GM20000 (cell line): ENCODE data around the gene AMACR.

Experiments used
- DNase-seq: peaks from one replicate; pipeline ENCODE4 v3.0.0; 2012; ENCODE audit warnings: low spot score
- TF ChIP-seq, protein P1 (sequence below): IDR thresholded peaks from 2 replicates; pipeline ENCODE4 v1.5.1; 2012; ENCODE audit warnings: mild to moderate bottlenecking, control low read depth; ENCODE audit errors: extremely low read depth, missing control alignments

Gene AMACR

DNA sequence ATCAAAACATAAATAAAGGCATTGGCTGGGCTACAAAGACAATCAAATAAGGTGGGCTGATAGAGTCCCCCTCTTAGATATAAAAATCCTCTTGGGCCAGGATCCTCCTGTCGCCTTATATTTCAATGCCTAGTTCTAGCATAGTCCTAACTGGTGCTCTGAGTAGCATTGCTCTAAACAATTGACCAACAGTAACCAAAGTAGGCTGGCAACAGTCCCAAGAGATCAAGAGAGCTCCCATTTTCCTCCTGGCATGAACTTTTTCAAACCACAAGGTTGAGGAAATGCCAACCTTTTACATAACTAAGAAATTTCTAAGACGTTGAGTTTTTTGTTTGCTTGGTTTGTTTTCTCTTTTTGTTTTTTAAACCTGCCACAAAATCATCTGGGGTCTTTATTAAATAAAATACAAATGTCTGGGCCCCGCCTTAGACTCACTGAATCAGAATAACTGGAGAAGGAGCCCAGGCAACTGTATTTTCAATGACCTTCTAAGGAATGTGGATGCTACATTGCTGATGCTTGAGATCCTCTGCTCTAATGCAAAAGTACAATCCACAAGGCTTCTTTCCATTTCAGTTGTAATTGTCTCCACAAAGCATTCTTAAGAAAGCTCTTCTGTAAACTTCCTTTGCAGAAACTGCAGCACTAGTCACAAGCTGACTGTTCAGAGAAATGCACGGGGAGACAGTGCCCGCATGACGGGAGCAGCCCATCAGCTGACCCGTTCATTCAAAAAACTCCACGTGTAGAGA, 26.3 kb downstream of the AMACR start:
- TF ChIP-seq, protein P1, sequence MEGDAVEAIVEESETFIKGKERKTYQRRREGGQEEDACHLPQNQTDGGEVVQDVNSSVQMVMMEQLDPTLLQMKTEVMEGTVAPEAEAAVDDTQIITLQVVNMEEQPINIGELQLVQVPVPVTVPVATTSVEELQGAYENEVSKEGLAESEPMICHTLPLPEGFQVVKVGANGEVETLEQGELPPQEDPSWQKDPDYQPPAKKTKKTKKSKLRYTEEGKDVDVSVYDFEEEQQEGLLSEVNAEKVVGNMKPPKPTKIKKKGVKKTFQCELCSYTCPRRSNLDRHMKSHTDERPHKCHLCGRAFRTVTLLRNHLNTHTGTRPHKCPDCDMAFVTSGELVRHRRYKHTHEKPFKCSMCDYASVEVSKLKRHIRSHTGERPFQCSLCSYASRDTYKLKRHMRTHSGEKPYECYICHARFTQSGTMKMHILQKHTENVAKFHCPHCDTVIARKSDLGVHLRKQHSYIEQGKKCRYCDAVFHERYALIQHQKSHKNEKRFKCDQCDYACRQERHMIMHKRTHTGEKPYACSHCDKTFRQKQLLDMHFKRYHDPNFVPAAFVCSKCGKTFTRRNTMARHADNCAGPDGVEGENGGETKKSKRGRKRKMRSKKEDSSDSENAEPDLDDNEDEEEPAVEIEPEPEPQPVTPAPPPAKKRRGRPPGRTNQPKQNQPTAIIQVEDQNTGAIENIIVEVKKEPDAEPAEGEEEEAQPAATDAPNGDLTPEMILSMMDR: no peak

DNA sequence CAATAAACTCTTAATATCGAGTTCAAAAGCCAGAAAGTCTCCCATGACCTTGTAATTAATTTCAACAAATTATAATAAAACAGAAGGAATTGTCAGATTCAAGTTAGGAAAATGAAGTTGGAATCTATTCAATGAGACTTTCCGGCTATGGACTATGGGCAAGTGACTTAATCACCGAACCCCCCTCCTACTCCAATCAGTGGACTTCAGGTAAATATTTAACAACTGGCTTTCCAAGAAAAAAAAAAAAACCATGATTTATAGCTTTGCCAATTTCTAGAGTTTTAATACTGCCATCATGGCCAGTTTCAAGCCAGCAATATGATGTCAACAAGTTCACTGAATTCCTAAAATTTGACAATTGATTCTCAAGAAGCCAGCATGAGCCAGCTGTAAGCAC, 27.8 kb downstream of the AMACR start:
- TF ChIP-seq, protein P1: no peak
- no peak for DNase-seq

More for the DNA sequence above, 26.3 kb downstream of the AMACR start:
- no peak for DNase-seq

DNA sequence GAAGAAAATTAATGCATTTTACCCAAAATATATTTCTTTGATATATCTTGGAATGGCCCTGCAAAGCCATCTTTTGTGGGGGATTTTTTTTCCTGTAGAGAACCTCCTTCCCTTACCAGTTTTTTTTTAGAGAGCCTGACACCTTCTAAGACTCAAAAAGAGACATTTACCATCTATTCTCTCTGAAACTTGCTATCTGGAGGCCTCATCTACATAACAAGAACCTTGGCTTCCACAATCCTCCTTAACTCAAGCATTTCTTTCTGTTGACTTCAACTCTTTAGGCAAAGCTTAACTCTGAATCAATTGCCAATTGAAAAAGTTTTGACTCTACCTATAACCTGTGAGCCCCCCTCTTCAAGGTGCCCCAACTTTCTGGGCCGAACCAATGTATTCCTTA, 29.5 kb downstream of the AMACR start:
- DNase-seq: no peak
- TF ChIP-seq, protein P1: no peak

DNA sequence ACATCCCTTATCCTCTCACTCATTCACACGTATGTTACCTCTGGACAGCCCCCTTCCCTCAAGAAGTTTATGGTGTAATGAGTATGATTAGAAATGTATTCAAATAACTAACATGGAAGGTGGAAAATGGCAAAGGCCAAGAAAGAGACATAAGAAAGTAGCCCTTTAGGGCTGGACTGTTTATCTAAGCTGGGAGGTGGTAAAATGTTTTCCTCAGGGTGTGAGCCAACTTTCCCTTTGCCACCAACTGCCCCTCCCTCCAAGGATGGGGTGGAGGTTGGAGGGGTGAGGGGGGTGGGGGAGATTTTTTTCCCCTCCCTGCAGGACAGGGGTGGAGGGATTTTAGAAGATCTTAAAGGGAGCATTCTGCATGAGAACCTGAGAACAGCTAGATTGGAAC, 31.5 kb downstream of the AMACR start:
- TF ChIP-seq, protein P1: no peak
- no peak for DNase-seq

DNA sequence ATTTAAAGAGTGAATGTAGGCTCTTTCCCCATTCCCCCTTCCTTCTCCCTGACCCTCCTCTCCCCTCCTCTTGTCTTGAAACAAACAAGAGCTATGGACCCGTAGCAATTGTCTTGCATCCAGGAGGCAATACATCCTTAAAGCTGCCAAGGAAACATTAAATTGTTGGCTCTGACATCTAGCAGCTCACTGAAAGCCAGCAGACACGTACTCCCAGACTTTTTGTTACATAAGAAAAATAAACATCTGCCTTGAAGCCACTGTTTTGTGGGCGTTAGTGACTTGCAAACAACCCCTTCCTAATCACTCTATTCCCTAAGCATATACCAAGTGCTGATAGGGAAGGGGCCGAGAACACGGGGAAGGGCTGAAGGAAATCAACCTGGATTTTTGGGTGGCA, 32.0 kb downstream of the AMACR start:
- no peak for DNase-seq
- TF ChIP-seq, protein P1: no peak

DNA sequence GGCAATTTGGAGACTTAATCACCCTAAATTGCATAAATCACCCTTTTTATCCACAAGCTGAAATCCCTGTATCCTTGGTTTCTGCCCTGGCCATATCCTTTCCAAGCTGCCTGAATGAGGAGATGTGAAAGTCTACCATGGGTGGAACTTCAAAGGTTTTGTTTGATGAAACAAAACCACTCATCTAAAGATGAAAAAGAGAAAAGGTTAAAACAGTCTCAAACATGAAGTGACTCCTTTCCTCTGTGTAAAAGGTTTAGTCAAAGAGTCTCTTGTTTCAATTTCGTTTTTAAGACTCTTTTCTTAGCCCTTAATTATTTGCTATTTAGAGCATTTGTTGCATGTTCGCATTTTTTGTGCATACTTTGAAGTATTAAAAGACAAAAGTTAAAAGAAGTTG, 34.6 kb downstream of the AMACR start:
- peak; percentile 50 for DNase-seq
- TF ChIP-seq, protein P1: no peak

DNA sequence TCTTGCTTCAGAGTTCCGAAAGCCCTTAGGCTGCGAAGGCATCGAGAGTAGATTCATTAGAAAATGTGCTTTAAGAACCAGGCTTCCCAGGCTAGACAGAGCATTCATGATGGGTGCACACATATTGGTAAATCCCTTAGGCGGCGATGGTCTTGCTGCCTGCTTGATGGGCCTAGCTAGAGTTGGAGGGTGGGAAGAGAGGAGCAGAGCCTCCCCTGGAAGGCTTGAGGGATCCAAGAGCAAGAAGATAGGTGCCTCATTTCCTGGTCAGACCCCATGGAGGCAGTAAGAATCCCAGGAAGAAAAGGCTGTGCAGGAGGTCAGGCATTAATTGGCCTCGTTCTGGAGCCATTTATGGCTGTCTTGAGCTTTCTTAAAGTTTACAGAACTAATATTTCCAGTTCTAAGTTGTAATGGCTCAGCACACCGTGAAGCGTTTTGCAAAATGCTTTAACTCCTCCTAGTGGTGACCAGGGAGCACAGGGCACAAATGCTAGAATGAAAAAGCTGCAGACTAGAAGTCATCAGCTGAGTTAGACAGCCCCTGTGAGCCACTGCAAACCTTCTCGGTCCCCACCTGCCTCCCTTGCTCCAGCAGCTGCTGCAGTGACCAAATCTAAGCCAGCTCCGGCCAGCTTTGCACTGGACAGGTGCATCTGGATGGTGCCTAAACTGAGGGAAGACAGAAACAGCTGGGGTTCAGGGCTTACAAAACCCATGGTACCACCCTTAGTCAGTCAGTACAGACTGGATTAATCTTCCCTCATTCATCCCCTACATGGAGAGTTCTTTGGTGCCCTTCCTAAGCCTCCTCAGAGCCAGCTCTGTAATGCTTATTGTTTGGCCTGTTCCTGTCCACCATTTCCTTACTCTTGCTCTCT, 38.0 kb downstream of the AMACR start:
- DNase-seq: peak; percentile 66

More for the DNA sequence above, 38.0 kb downstream of the AMACR start:
- TF ChIP-seq, protein P1: peak; percentile 96
